NT2/D1 (cell line): ENCODE data around the gene SPAG5.

Experiments used
- SUZ12 ChIP-seq: IDR thresholded peaks from 2 replicates; pipeline ENCODE4 v1.6.1; 2011; ENCODE audit not compliant: insufficient read length, insufficient read depth; ENCODE audit errors: extremely low read depth
- YY1 ChIP-seq: IDR thresholded peaks from 2 replicates; pipeline ENCODE4 v1.6.1; 2011; ENCODE audit not compliant: insufficient read length, insufficient read depth
- ZNF274 ChIP-seq: IDR thresholded peaks from 2 replicates; pipeline ENCODE4 v1.6.1; 2011; ENCODE audit warnings: mild to moderate bottlenecking, low read depth, low read length

DNA sequence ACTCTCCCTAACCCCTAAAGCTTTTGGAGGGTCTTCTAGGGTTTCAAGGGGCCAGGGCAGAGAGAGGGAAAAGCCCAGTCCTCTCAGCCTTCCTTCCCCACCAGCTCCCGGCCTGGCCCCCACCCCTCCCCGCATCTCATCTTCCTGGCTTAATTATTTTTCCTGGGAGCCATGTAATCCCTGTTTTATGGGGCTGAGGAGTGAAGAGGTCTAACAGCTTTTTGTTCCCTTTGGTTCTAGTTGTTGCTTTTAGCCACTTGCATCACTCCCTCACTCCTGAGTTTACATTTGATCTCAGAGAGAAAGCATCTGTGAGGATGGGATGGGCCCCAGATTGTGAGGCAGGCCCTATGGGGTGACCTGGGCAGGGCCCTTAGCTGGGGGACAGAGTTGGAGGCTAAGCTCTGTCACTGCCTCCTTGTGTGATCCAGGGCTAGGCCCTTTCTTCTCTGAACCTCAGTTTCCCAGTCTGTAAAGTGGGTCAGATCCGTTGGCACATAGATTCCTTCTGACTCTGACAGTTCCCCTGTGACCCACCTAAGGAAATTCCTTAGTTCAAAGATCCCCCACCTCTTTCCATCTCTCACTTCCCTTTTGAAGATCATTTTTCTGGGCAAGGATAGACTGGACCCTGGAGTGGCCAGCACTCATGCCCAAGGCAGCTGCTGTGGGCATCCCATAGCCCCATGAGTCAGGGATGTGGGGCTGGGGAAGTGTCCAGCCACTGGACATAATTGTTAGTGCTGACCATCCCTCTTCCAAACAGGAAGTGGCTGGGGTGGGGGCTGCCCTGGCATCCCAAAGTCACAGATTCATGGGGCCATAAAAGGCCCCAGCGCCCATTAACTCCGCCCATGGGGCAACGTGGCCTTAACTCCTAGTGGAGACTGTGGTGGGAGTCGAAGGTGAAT, 66.5 kb downstream of the SPAG5 start:
- TF ChIP-seq SUZ12: no peak
- no peak for TF ChIP-seq ZNF274
- no peak for TF ChIP-seq YY1
